HG02610 (cell line): ENCODE results near the gene OPCML.
A peak's percentile ranks its signal among the peaks of the same experiment; 100 is the strongest.

ENCODE experiments used
- ATAC-seq: cut with Tn5 transposase; IDR thresholded peaks from one replicate; pipeline ENCODE4 v1.9.1; 2021; ENCODE audit warnings: mild to moderate bottlenecking, moderate library complexity; ENCODE audit not compliant: unreplicated experiment

OPCML gene

DNA sequence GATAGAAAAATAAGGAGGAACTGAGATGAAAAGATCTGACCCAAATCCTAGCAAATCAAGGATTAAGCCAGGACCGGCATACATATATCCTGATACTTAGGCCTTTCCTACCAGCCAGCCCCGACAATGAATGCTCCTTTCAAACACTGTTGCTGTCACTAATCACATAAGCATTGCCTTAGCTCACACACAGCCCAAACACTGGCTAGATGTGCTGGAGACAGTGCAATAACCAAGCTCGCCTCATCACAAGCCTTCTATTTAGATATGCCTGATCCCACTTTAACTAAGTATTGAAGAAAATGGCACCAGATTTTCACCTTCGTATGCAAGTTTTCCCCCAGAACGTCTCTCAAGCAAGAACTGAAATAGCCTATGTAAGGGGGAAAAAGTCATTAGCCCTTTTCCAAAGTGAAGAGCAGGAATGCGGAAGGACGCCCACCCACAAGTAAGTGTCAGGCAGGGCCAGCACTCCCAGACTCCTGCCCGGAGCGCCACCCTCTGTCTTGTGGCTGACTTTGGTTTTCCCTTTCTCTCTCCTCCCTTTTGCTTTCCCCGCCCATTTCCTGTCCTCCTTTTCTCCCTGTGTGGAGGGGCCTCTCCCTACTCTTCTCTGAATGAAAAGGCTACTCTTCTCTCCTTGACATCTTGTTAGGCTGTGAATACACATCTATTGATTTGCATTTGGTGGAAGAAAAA lies 8.9 kb upstream of the OPCML start:
- ATAC-seq = no peak

DNA sequence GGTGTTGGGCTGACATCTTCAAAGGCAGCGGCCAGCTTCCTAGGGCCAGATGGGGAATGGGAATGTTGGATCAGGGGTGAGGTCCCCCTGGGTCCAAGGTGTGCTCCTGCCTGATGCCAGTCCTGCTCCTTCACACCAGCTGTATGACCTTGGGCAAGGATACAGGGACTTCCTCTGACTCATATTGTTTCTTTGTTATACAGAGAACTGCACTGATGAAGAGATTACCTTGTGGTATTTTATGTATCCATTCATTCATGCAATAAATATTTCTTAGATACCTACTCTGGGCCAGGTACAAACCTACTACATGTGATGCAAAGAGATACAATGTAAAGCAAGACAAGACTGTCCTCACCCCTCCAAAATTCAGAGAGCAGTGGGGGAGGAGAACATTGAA lies 3.9 kb upstream of the OPCML start:
- no peak for ATAC-seq

- no peak for ATAC-seq
These were observed 904 bp upstream of the OPCML start for GRCh38 chr11:133533205-133533604.

DNA sequence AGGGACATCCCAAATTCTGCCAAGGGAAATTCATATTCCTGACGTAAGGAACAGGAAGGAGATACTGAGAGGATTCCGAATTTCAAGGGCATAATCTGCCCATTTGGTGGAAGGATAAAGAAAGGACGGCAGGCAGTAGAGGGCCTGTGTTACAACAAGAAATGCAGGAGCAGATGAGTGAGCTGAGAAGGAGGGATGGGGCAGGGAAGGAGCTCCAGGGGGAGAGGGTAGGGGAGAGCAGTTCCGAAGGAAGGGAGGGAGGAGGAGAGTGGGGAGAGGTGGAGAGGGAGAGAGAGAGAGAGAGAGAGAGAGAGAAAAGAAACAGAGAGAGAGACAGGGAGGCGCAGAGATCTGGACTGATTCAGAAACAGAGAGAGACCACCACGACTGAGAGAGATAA lies 843 bp downstream of the OPCML start:
- ATAC-seq = no peak

- ATAC-seq = no peak
These were observed 1.8 kb downstream of the OPCML start for GRCh38 chr11:133530501-133530835.

GRCh38 chr11:133529807-133530500 lies 2.3 kb downstream of the OPCML start:
- ATAC-seq = no peak

DNA sequence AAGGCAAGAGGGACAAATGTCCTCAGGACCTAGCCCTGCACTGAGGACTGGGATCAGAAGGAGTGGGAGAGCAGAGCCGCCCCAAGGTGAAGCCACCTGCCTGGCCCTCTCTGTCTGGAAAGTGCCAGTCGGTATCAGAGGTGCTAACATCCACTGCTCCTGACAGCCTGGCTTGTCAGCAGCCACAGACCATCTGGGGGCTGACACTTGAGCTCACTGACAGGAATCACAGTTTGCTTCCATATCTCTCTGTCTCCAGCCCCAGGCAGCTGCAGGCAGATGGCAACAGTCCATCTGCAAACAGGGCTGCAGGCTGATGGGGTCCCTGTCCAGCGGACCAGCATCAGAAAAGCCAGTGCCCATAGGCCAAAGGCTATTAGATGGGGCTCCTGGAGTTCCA lies 5.5 kb downstream of the OPCML start:
- no peak for ATAC-seq

DNA sequence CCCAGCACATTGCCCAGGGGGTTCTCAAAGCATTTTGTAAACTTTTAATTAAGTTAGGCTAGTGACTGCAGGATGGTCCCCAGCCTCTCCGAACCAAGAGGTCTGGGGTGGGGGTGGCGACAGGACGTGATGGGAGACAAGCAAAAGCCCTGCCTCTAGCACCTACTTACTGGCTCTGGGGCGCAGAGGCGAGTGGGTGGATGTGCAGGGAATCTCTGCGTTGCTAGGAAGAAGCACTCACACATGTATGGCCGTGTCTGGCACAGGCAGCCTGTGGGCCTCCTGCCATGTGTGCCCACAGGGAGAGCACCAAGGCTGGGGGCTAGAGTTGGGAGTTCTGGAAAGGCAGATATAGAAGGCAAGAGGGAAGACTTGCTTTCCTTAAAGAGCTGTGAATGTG lies 6.3 kb downstream of the OPCML start:
- ATAC-seq = no peak

GRCh38 chr11:133524488-133524887 lies 7.8 kb downstream of the OPCML start:
- ATAC-seq = no peak

GRCh38 chr11:133522344-133522743 lies 10.0 kb downstream of the OPCML start:
- no peak for ATAC-seq

DNA sequence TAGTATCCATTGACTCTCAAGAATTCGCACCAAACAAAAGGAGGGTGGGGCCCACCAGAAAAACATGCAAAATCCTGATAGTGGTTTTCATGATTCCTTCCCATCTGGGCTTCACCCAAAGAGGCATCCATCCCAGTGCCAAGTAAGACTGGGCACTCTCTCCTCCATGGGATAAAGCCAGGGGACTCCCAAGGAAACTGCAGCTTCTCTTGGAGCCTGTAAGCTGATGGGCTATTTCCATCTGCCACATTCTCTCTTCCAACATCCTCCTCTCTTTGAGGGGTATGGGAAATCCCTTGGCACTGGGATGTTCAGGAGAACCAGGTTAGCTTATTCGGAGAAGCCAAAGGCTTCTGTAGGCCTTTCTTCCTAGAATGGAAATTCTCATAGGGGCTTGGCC lies 10.8 kb downstream of the OPCML start:
- ATAC-seq = no peak

DNA sequence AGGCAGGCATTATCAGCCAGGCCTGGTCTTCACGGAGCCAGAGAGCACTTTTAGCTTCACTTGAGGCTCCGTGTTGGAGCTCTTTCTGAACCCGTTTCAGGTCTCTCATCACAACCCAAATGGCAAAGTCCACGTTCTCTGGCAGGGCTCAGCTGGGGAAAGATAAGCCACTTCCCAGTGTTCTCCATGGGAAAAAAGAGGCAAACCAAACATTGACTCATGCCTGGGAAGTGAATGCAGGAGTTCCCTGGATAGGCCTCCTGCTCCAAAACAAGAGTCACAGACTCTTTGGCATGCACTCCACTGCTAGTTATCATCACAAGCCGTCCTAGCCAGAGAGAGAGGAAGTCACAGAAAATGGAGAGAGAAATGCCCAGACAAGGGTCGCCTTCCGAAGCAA lies 11.6 kb downstream of the OPCML start:
- ATAC-seq = no peak

GRCh38 chr11:133519560-133519959 lies 12.7 kb downstream of the OPCML start:
- no peak for ATAC-seq

GRCh38 chr11:133518702-133519264 lies 13.5 kb downstream of the OPCML start:
- ATAC-seq = no peak

DNA sequence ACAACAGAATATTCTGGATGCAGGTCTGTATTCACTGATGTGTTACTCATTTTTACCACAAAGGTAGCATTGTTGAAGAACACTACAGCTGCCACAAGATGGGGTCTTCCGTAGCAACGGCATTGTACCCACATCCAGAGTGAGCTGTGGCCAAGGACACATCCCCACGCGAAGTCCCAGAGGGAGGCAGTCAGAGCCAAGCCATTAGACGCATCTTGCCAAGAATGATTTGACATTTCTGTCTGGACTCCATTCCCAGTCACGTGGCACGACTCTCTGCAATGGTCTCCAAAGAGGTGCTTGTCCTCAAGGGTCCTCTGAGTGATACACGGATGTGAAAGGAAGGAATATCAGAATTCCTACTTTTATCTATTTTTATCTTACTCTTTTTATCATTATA lies 15.5 kb downstream of the OPCML start:
- ATAC-seq = no peak

DNA sequence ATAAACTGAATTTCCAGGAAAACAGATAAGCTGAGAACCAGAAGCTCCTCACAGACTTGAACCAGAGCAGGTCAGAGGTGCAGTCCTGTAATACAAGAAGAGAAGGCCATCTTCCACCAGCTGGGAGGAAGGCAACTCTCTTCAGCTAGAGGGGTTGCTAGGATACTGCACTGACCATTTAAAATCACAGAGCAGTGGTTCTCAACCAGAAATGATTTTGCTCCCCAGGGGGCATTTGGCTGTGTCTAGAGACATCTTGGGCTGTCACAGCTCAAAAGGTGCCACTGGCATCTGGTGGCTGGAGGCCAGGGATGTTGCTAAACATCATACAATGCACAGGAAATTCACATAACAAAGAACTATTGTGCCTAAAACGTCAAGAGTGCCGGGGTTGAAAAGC lies 17.2 kb downstream of the OPCML start:
- ATAC-seq = no peak

DNA sequence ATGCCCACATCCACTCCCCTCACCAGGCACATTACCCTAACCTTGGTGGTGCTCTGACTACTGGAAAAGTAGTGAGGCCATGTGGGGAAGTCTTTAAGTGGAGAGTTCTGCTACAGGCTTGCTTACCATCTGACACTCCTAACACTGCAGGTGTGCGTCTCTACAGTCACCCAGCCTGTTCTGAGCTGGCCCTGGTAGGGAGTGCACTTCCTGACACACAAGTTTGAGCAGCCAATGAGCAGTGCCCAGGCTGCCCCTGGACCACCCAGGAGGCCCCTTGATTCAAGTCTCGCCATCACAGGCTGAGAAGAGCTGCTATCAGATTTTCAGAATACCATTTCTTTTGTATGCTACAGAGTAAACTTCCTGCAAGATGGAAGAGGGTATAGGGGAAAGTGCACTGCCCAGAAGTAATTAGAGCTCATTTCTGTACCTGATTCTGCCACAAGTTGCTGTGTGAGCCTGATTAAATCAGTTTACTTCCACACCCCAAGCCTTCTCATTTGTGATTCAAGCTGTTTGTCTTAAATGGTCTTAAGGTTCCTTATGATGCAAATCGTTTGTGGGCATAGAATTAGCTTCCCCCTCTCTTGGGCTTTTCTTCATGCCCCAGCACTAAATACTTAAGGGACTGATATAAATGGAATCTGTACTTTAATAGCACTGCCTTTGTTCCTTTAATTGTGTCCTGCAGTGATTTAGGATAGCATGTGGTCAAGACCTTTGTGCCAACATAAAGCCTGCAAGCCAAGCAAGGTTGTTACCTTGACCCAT lies 22.2 kb downstream of the OPCML start:
- ATAC-seq = no peak

- ATAC-seq = no peak
These were observed 23.8 kb downstream of the OPCML start for GRCh38 chr11:133508468-133508867.

- no peak for ATAC-seq
These were observed 25.1 kb downstream of the OPCML start for GRCh38 chr11:133507185-133507584.

DNA sequence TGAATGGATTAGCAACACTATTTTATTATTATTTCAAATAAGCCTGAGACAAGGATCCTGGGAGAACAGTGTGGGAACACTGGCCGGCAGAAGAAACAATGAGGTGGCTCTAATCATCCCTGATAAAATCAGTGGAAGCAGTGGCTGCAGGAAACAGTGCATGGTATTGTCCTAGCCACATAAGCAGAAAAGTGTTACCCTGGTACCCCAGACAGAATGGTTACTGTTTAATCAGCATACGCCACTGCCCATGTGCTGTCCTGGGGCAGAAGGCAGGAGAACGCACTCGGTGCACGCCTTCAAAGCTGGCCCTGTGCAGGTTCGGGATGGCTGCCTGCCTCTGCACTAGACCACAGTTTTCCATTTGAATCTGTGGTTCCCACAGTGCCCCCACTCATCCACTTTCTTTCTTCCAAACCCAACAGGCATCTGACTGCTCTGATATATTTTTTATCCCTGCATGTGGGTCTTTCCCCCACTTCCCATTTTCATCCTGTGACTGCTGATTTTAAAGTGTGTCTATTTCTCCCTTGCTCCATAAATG lies 25.7 kb downstream of the OPCML start:
- no peak for ATAC-seq

DNA sequence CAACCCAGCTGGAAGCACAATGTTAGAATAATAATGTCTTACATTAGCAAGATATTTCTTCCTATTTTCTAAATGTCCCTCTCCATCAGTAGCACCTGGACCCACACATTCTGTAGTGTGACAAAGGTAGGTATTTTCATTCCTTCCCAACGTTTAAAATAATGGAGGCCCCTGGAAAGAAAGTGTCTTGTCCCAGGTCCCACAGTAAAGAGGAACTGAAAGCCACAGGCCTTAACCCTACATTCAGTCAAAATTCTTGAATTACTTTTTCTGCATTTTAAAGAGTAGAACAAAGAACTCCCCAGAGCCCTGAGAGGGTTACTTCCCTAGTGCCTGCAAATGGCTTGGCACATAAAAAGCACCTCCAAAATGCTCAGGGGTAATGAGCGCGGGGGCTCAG lies 26.3 kb downstream of the OPCML start:
- ATAC-seq = peak; percentile 55

DNA sequence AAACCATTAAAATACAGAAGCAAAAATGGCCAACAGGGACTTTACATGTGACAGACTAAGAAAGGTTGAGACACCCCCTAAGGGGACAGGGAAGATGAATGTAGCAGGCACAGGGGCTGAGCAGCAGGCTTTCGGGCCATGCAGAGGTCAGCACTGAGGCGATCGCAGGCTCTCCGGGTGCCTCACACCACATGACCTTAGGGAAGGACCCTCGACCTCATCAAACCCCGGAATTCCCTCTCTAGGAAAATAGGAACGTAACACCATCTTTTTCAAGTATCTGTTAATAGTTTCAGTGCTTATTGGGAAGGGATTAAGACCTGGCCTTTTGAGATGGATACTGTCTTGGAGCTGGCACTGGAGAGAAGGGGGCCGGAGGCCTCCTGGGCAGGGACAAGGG lies 27.4 kb downstream of the OPCML start:
- ATAC-seq = no peak
